Neural cell (in vitro differentiated cells): ENCODE data around the gene SERPINB4.

Experiments used
- CTCF ChIP-seq: fragments of 450-650 bp; IDR thresholded peaks from 2 replicates; pipeline ENCODE4 v1.5.1; 2014; ENCODE audit warnings: antibody characterized with exemption, mild to moderate bottlenecking, moderate library complexity; ENCODE audit not compliant: poor library complexity, severe bottlenecking
- EP300 ChIP-seq: fragments of 450-650 bp; conservative IDR thresholded peaks from 2 replicates; pipeline ENCODE4 v1.6.1; 2014; ENCODE audit warnings: antibody characterized with exemption, mild to moderate bottlenecking, moderate library complexity; ENCODE audit not compliant: poor library complexity, severe bottlenecking
- EZH2 ChIP-seq: fragments of 200-600, 300-800 bp; shearing (Covaris generic), sonication (generic); IDR thresholded peaks from 2 replicates; pipeline ENCODE4 v1.6.1; 2014; ENCODE audit warnings: antibody characterized with exemption, low read length, borderline replicate concordance, mild to moderate bottlenecking; ENCODE audit not compliant: insufficient read depth, poor library complexity, severe bottlenecking
- MXI1 ChIP-seq: fragments of 450-650 bp; conservative IDR thresholded peaks from 2 replicates; pipeline ENCODE4 v1.6.1; 2014; ENCODE audit warnings: antibody characterized with exemption, mild to moderate bottlenecking; ENCODE audit not compliant: poor library complexity, severe bottlenecking
- POLR2AphosphoS5 ChIP-seq: IDR thresholded peaks from 2 replicates; pipeline ENCODE4 v1.6.1; 2012
- RAD21 ChIP-seq: fragments of 450-650 bp; conservative IDR thresholded peaks from 2 replicates; pipeline ENCODE4 v1.6.1; 2014; ENCODE audit warnings: antibody characterized with exemption, mild to moderate bottlenecking, moderate library complexity
- REST ChIP-seq: IDR thresholded peaks from 2 replicates; pipeline ENCODE4 v1.6.1; 2012; ENCODE audit warnings: borderline replicate concordance
- TAF1 ChIP-seq: IDR thresholded peaks from 2 replicates; pipeline ENCODE4 v1.6.1; 2012; ENCODE audit warnings: low read depth

- TF ChIP-seq POLR2AphosphoS5 (no peak), CTCF (no peak), EZH2 (no peak), REST (no peak), EP300 (no peak), TAF1 (no peak), RAD21 (no peak), MXI1 (no peak)
These were observed 39.8 kb upstream of the SERPINB4 start for GRCh38 chr18:63683890-63684289.
